Liver (tissue), 3 donors: ENCODE measurements around the gene KAZN.

Experiments
- EGR1 ChIP-seq, 2 donors: IDR thresholded peaks; 2 replicates each; pipeline ENCODE4 v1.6.1; 2016 to 2018; ENCODE audit warnings: antibody characterized with exemption in 2 of 2, low read depth in 2 of 2
- GABPA ChIP-seq, 2 donors: IDR thresholded peaks in 1 of 2; conservative IDR thresholded peaks in 1 of 2; 2 replicates each; pipeline ENCODE4 v1.6.1; 2016; ENCODE audit warnings: antibody characterized with exemption in 2 of 2, mild to moderate bottlenecking in 1 of 2, moderate library complexity in 1 of 2
- JUND ChIP-seq, 2 donors: IDR thresholded peaks; 2 replicates each; pipeline ENCODE4 v1.6.1; 2016; ENCODE audit warnings: antibody characterized with exemption in 2 of 2
- NR2F2 ChIP-seq: IDR thresholded peaks from 2 replicates; pipeline ENCODE4 v1.6.1; 2016; ENCODE audit warnings: antibody characterized with exemption
- RAD21 ChIP-seq, 2 donors: IDR thresholded peaks; 2 replicates each; pipeline ENCODE4 v1.6.1; 2016; ENCODE audit warnings: antibody characterized with exemption in 2 of 2, mild to moderate bottlenecking in 2 of 2
- RXRA ChIP-seq, 2 donors: IDR thresholded peaks; 2 replicates each; pipeline ENCODE4 v1.6.1; 2017 to 2018; ENCODE audit warnings: antibody characterized with exemption in 2 of 2, mild to moderate bottlenecking in 1 of 2
- SP1 ChIP-seq: IDR thresholded peaks from 2 replicates; pipeline ENCODE4 v1.6.1; 2018; ENCODE audit warnings: antibody characterized with exemption, mild to moderate bottlenecking
- TAF1 ChIP-seq: conservative IDR thresholded peaks from 2 replicates; pipeline ENCODE4 v1.6.1; 2016; ENCODE audit warnings: antibody characterized with exemption, mild to moderate bottlenecking
- YY1 ChIP-seq: IDR thresholded peaks from 2 replicates; pipeline ENCODE4 v1.6.1; 2016; ENCODE audit warnings: antibody characterized with exemption, mild to moderate bottlenecking
- TF ChIP-seq, protein P1 (sequence below): IDR thresholded peaks from 2 replicates; pipeline ENCODE4 v1.6.1; 2016; ENCODE audit warnings: antibody characterized with exemption, mild to moderate bottlenecking
- TF ChIP-seq, protein P2 (sequence below): IDR thresholded peaks from 2 replicates; pipeline ENCODE4 v1.6.1; 2016; ENCODE audit warnings: antibody characterized with exemption
- TF ChIP-seq, protein P3 (sequence below): fragments of 150-350 bp; IDR thresholded peaks from 2 replicates; pipeline ENCODE4 v1.5.1; 2017; ENCODE audit warnings: improper control_type of control experiment, low read depth, low read length; ENCODE audit not compliant: missing input control
- TF ChIP-seq, protein P4 (sequence below): IDR thresholded peaks from 2 replicates; pipeline ENCODE4 v1.6.1; 2016; ENCODE audit warnings: antibody characterized with exemption
- donor health status: healthy.
- donor health status: healthy.

DNA sequence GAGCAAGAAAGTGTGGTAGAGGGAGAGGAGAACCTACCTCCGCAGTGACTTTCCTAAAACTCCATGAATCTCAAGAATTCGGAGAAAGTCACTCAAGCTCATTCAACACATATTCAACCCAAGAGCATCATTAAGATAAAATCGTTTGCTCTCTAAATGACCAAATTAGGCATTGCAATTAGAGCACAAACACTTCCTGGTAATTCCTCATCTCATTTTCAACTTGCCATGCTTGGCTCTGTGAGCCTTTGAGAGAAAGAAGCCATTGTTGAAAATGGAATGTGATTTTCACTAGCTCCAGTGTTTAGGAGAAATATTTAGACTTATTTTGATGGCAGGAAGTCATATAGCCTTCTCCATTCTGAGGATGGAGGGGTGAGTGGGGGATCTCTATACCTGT, 52.5 kb downstream of the KAZN start:
- TF ChIP-seq, protein P1, sequence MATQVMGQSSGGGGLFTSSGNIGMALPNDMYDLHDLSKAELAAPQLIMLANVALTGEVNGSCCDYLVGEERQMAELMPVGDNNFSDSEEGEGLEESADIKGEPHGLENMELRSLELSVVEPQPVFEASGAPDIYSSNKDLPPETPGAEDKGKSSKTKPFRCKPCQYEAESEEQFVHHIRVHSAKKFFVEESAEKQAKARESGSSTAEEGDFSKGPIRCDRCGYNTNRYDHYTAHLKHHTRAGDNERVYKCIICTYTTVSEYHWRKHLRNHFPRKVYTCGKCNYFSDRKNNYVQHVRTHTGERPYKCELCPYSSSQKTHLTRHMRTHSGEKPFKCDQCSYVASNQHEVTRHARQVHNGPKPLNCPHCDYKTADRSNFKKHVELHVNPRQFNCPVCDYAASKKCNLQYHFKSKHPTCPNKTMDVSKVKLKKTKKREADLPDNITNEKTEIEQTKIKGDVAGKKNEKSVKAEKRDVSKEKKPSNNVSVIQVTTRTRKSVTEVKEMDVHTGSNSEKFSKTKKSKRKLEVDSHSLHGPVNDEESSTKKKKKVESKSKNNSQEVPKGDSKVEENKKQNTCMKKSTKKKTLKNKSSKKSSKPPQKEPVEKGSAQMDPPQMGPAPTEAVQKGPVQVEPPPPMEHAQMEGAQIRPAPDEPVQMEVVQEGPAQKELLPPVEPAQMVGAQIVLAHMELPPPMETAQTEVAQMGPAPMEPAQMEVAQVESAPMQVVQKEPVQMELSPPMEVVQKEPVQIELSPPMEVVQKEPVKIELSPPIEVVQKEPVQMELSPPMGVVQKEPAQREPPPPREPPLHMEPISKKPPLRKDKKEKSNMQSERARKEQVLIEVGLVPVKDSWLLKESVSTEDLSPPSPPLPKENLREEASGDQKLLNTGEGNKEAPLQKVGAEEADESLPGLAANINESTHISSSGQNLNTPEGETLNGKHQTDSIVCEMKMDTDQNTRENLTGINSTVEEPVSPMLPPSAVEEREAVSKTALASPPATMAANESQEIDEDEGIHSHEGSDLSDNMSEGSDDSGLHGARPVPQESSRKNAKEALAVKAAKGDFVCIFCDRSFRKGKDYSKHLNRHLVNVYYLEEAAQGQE, result no peak
- TF ChIP-seq, protein P2, sequence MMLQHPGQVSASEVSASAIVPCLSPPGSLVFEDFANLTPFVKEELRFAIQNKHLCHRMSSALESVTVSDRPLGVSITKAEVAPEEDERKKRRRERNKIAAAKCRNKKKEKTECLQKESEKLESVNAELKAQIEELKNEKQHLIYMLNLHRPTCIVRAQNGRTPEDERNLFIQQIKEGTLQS, result no peak
- TF ChIP-seq, protein P3, sequence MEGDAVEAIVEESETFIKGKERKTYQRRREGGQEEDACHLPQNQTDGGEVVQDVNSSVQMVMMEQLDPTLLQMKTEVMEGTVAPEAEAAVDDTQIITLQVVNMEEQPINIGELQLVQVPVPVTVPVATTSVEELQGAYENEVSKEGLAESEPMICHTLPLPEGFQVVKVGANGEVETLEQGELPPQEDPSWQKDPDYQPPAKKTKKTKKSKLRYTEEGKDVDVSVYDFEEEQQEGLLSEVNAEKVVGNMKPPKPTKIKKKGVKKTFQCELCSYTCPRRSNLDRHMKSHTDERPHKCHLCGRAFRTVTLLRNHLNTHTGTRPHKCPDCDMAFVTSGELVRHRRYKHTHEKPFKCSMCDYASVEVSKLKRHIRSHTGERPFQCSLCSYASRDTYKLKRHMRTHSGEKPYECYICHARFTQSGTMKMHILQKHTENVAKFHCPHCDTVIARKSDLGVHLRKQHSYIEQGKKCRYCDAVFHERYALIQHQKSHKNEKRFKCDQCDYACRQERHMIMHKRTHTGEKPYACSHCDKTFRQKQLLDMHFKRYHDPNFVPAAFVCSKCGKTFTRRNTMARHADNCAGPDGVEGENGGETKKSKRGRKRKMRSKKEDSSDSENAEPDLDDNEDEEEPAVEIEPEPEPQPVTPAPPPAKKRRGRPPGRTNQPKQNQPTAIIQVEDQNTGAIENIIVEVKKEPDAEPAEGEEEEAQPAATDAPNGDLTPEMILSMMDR, result no peak
- no peak for TF ChIP-seq EGR1 (IDR thresholded peaks at IDR 0.05; ENCODE audit: low read depth in 2 of 2)
- no peak for TF ChIP-seq TAF1
- no peak for TF ChIP-seq NR2F2
- no peak for TF ChIP-seq YY1
- no peak for TF ChIP-seq RXRA (IDR thresholded peaks at IDR 0.05)
- no peak for TF ChIP-seq RAD21 (IDR thresholded peaks at IDR 0.05)
- TF ChIP-seq SP1, result no peak
- no peak for TF ChIP-seq JUND (IDR thresholded peaks at IDR 0.05)
- TF ChIP-seq, protein P4, sequence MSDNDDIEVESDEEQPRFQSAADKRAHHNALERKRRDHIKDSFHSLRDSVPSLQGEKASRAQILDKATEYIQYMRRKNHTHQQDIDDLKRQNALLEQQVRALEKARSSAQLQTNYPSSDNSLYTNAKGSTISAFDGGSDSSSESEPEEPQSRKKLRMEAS, result no peak
- no peak for TF ChIP-seq GABPA (IDR thresholded peaks at IDR 0.05 in 1 of 2, conservative IDR thresholded peaks at IDR 0.05 in 1 of 2)
